Gastroesophageal sphincter (tissue), 3 donors: ENCODE data around the gene PPM1H.

Experiments
- CTCF ChIP-seq, 4 experiments: fragments of 200-600 bp in 2 of 4; fragments of 450-650 bp in 2 of 4; sonication (generic) in 1 of 4; IDR thresholded peaks; one replicate each; pipeline ENCODE4 v1.5.1; 2017 to 2019; ENCODE audit warnings: antibody characterized with exemption in 4 of 4, mild to moderate bottlenecking in 2 of 4, moderate library complexity in 2 of 4
- EP300 ChIP-seq: sonication (generic); formaldehyde crosslinking; IDR thresholded peaks from one replicate; pipeline ENCODE4 v1.6.1; 2017; ENCODE audit warnings: antibody characterized with exemption, mild to moderate bottlenecking
- POLR2A ChIP-seq, 2 donors: fragments of 450-650 bp; IDR thresholded peaks; one replicate each; pipeline ENCODE4 v1.6.1; 2017; ENCODE audit warnings: antibody characterized with exemption in 2 of 2, mild to moderate bottlenecking in 2 of 2, moderate library complexity in 1 of 2
- POLR2AphosphoS5 ChIP-seq: sonication (generic); formaldehyde crosslinking; IDR thresholded peaks from one replicate; pipeline ENCODE4 v1.6.1; 2017; ENCODE audit warnings: antibody characterized with exemption

- TF ChIP-seq CTCF (IDR thresholded peaks at IDR 0.05) (no peak), POLR2AphosphoS5 (no peak), POLR2A (IDR thresholded peaks at IDR 0.05) (no peak), EP300 (no peak)
Measured at GRCh38 chr12:62950317-62950716, 15.4 kb upstream of the PPM1H start.
